Measurements from ENCODE around the gene CD160.
"Not testable (repeated sequence)": the region's sequence is repeated elsewhere in the genome, so short reads cannot be mapped to it uniquely, and the experiment has no call there.

The CD160 gene

DNA sequence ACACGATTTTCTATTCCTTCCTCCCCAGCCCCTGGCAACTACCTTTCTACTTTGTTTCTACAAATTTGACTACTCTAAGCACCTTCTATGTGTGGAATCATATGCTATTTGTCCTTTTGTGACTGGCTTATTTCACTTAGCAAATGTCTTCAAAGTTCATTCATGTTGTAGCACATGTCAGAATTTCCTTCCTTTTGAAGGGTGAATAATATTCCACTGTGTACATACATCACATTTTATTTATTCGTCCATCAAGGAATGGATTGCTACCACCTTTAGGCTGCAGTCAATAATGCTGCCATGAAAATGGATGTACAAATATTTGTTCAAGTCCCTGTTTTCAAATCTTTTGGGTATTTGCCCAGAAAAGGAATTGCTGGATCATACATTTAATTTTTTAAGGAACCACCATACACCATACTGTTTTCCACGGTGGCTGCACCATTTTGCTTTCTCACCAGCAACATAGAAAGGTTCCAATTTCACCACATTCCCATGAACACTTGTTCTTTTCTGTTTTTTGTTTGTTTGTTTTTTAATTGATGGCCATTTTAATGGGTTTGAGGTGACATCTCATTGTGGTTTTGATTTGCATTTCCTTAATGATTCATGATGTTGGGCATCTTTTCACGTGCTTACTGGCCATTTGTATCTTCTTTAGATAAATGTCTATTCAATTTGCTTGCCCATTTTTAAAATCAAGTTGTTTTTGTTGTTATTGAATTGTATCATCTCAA is 8.8 kb upstream of the CD160 start:
- DNase-seq: no peak

DNA sequence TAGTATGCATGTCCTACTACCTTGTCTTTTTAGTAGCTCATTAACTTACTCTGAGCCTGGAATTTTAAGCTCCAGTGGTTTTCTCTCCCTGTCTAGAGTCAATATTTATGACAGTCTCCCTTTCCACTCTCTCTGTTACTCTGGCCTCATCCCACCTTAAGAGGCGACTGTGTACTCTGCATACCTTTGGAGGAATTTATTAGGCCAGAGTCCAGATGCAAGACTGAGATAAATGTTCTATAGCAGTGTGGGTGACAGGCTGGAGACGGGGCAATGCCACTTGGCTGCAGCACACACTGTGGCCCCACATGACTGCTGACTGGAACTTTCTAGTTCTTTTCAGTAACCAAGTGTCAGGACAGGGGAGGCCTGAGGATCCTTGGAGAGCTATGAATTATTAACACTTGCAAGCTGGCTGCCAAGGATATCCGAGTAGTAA is 8.1 kb upstream of the CD160 start:
- DNase-seq: no peak

DNA sequence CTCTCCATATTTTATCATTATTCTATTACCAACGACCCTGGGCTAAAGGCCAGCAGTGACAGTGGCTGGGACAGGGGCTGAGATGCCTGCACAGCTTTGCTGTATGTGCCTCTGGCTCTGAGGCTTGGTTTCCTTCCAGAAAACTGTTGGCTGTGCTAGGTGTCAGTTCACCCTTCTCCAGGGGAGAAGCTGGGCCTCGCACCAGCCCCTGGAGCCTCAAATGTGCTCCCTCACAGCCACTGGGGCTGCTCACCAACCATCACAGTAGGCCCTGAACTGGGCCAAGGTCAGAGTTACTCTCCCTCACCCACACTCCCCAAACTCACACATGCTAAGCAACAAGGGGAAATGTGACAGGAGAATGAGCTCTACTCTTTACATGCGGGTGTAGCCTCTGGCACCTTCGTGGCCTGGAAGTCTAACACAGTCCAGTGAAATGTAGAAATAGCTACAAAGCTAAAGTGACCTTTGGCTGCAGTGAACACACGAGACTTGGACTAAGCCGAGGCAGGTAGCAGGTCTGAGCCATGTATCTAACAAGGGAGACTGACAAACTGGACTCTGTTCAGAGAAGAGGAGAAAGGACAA is 4.7 kb upstream of the CD160 start:
- no peak for DNase-seq

DNA sequence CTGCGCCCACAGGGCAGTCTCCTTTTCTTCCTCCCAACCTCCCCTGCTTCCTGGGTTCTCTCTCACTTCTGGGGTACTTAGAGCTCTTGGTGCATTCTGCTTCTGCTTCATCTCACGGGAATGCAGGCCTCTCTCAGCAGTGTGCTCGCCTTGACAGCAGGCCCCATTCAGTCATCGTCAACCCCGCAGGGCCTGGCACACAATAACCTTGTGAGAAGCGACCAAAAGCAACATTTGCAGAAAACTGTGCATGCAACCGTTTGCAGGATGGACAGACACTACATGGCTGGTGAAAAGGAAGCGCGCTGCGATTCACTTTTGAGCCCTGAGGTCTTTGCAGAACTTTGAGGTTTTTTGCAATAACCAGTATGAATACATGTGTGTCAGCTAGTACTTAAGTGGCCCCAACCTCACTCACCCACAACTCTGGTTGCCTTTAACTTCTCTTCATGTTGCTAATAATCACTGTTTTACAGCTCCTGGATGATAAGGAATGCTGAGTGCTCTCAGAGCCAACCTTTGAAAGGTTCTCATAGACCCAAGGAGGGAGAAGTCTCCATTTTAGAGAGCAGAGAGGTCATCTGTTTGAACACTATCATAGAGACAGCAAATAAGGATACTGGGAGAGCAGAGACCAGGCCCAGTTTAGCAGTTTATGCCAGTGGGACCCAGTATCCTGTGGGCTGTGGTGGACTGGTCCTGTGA is 2.5 kb upstream of the CD160 start:
- no peak for DNase-seq

DNA sequence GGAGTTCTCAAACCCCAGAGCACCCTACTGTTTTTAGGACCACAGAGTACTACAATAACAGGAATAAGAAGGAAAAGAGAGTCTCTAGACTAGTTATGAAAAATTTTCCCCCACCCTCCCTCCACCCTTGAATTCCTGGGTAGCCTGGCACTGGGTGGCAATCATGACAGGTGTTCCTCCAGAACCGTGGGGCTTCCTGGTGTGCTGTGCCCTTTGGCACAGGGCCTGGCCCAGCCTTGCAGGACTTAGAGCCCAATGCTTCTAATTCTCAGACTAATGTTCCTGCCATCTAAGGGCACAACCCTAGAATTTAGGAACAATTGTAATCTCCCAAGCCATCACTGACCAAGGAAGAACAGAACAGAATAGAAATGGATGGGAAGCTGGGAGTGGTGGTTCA is 1.5 kb upstream of the CD160 start:
- DNase-seq: no peak

DNA sequence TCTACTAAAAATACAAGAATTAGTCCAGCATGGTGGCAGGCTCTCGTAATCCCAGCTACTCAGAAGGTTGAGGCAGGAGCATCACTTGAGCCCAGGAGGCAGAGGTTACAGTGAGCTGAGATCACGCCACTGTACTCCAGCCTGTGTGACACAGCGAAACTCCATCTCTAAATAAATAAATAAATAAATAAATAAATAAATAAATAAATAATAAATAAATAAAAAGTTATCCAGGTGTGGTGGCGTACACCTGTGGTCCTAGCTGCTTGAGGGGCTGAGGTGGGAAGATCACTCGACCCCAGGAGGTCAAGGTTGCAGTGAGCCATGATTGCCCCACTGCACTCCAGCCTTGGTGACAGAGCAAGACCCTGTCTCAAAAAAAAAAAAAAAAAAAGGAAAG is 834 bp upstream of the CD160 start:
- not testable (repeated sequence) for DNase-seq

DNA sequence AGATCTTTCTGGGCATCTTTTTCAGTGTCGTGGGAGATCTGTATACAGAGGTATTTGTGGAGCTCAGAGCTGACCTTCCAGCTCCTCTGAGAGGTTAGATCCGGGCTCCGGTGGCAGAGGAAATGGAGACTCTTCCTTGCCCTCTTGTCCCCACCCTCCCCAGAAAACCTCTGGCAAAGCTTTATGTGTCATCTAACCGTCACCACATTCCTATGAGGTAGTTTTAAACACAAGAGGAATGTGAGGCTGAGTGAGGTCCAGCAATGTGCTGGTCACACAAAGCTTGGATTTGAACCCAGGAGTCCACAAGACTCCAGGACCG is 1.2 kb downstream of the CD160 start:
- no peak for DNase-seq

DNA sequence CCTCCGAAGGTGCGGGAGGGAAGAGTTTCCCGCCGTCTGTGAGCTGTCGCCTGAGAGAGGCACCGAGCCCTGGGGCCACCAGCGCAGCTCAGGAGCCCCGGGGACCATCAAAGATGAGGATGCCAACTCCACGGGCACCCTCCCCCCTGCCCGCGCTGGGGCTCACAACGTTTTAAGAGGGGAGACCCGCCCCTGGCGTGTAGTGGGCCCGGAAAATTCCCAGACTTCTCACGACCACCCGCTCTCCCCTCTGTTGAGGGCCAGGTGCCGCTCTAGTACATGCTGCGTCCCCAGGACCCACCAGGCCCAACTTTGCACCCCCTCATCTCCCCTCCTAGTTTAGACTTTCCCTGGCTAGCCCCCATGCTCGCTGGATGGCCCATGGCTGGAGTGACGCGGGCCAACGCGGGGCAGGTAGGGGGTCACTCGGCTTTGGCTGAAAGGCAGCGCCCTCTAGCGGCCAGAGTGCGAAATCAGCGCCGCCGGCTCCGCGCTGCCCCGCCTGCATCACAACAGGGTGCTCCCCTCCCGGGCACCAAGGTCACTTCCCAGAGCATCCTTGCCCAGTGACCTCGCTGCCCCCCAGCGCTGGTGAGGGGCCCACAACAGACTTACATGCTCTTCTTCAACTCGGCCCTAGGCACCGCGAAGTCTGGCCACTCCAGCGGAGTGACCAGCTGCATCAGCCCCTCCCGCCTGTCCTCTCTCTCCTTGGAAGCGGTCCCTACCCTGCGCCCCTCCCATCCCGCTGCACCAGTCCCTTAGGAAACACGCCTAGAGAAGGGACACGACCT is 1.8 kb downstream of the CD160 start:
- DNase-seq: peak; percentile 6

DNA sequence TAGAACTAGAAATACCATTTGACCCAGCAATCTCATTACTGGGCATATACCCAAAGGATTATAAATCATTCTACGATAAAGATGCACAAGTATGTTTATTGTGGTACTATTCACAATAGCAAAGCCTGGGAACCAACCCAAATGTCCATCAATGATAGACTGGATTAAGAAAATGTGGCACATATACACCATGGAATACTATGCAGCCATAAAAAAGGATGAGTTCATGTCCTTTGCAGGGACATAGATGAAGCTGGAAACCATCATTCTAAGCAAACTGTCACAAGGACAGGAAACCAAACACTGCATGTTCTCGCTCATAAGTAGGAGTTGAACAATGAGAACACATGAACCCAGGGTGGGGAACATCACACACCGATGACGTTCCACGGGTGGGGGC is 6.9 kb downstream of the CD160 start:
- not testable (repeated sequence) for DNase-seq

DNA sequence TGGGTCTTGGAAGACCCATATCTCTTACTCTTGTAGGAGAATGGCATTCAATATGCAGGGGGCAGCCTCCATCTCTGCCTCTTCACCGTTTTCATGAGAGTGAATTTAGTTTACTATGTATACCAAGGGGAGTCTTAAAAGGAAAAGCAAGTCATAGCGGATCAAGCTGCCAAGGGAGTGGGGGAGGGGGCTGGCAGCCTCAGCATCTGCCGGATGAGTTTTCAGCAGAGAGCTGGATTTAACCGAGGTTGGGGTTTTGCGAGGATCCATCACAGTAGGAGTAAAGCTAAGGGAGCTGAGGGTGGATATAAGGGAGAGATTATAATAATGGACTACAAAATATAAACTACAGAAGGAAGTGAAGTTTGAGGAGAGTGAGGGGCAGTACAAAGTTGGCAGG is 9.9 kb downstream of the CD160 start:
- DNase-seq: no peak

DNA sequence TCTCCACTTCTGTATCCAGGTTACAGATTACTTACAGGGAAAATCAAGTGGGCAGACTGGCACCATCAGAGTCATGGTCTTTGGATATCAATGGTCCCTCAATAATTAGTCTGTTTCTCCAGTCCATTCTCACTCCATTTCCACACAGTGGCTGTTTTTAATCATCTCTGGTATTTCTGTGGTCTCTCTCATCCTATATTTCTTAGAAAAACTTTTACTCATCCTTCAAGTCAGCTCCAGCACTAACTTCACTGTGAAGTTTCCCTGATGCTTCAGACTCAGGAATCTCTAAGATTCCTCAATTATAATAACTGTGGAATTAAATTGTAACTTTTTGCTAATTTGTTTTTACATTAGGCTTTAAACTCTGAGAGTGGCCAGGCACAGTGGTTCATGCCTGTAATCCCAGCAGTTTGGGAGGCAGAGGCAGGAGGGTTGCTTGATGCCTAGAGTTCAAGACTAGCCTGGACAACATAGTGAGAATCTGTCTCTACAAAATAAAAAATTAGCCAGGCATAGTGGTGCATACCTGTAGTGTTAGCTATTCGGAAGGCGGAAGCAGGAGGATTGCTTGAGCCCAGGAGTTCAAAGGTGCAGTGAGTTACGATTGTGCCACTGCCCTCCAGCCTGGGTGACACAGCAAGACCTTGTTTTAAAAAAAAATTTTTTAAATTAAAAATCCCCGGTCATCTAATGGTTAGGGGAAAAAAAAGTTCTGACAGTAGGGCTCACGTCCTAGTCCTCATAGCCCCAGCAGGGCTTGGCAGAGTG is 10.6 kb downstream of the CD160 start:
- no peak for DNase-seq

DNA sequence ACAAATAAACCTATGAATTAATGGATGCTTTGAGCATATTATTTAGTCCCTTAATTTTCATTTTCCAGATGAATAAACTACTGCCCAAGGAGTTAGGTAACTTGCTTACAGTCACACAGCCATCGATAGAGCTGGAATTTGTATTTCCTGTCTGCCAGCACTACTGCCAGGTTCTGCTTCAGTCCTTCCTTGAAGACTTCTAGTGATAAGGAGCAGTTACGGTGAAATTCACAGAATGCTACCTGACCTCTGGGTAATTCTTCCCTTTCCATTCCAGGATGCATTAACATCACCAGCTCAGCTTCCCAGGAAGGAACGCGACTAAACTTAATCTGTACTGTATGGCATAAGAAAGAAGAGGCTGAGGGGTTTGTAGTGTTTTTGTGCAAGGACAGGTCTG is 11.2 kb downstream of the CD160 start:
- DNase-seq: no peak

DNA sequence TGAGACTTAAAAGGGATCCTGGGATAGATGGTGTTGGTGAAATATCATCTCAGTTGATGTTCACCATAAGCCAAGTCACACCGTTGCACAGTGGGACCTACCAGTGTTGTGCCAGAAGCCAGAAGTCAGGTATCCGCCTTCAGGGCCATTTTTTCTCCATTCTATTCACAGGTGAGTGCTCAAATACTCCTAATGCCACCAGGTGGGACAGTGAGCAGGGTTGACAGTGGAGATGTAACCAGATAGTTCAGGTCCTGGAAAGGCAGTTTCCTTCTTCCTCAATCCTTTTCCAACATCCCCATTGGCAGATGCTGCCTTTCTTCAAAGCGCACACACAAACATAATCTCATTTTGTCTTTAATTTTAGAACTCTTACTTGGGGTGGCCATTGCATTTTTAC is 11.6 kb downstream of the CD160 start:
- DNase-seq: no peak

DNA sequence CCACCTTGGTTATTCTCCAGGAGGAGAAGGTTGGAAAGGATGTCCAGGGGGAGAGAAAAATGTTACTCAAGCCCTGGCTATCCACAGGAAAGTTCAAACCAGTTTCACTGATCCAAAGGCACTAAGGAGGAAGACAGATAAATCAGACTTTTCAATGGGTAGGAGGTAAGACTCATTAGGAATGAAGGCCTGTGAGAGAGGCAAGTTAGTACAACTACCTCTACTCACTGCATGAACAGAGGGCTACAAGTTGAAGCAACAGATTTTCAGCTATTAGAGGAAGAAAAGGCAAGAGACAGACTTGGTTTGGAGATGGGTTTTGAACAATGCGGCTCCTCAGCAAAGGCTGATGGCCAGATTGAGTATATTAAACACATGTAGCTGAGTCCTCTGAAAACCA is 16.9 kb downstream of the CD160 start:
- no peak for DNase-seq

DNA sequence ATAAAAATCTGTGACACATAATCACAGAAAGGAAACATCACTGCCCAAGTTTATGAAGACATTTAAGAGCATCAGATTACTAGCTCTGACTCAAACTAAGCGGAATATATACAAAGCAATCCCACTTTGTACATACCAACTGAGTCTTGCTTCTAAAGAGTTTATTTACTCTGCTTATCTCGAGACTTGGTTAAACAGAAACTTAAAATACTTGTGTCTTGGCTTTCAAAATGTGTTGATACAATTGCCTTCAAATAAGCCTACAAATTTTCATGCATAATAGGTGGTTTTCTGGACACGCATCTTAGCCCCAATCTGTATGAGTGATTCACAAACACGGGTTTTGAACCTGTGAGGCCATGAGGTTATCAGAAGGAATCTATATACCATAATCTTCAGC is 21.0 kb downstream of the CD160 start:
- DNase-seq: no peak

DNA sequence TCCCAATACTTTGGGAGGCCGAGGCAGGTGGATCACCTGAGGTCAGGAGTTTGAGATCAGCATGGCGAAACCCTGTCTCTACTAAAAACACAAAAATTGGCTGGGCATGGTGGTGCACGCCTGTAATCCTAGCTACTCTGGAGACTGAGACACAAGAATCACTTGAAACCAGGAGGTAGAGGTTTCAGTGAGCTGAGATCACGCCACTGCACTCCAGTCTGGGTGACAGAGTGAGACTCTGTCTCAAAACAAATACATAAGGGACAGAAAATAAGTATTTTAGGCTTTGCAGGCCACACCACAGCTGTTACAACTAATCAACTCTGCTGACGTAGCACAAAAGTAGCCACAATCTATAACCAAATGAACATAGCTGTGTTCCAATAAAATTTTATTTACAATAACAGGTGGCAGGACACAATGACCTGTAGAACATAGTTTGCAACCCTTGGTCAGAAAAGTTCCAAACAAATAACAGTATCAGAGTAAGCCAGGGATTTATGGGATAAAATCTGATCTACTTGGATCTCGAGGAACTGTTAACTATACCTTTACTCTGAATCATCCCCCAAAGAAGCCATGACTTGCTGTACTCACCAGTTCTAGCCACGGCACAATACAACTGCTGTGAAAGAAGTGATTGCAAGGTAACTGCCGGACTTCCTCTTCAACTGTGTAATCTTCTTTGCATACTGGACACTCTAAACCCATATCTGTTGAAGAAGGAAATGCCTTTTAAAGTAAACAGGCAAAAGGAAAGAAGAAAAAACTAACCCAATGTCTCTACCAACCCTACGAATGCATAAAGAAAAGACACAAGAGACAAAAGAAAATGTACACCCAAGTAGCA is 28.3 kb downstream of the CD160 start:
- no peak for DNase-seq

DNA sequence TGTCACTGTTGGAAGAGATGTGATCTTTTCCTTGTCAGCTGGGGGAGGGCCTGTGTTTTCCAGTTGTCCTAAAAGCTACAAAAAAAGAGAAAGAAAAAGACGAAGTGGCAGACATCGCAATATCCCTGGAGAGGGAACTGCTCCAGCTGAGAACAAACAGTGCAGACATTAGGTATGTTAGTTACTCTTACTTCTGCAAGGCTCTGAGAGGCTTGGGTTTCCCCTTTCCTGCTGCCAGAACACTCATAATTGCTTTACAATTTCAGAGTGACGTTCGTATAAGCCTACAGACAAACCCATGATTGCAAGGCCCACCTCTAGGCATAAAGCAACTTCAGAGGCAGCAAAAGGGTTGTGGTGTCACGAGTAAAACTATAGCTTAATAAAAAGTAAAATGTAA is 31.1 kb downstream of the CD160 start:
- no peak for DNase-seq

DNA sequence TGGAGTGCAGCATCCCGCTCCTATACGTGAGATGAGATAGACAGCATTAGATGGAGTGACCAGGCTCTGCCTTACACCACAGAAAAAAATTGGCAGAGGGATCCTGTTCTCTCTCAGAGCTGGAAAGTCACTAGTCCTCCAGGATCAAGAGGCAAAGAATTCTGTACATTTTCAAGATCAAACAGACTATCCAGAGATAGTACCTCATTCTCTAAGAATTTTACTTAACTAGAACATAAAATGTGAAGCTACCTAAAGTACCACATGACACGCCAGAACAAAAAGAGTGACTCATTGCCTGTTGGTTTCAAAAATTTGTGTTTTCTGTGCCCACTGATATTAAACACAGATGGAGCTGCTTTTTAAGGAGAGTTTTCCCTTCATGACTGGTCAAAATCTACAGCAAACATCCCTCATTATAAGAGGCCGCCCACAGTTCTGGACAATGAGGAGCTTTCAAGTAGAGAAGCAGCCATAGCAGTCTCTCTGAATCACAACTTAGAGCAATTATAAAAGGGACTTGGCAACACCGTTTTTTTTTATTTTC is 32.3 kb downstream of the CD160 start:
- DNase-seq: no peak

DNA sequence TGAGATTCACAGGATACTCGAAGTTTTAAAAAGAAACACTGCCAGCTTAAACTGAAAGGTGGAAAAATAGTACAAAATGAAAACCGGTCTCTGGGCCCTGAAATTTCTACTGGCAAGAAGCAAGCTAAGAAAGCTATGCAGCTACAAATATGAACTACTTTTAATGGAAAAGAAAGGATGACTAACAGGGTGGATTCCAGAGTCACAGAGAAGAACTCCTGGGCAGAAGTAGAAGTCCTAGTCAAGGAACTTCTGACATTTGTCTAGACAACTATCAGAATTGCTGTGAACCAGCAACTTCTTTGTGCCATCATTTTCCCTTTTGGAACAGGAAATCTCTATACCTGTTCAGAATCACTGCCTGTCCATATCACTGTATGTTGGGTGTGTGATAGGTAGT is 38.1 kb downstream of the CD160 start:
- DNase-seq: no peak

DNA sequence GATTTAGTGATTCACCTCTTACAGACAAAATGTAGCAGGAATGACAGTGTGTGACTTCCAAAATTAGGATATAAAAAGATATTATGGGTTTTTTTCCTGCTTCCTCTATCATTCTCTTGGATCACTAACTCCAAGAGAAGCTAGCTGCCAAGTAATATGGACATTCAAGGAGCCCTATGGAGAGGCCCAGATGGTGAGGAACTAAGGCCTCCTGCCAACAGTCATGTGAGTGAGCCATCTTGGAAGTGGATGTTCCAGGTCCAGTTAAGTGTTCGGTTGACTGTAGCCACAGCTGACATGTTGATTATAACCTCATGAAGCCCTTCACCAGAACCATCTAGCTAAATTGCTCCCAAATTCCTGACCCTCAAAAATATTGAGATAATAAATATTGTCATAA is 38.8 kb downstream of the CD160 start:
- no peak for DNase-seq

DNA sequence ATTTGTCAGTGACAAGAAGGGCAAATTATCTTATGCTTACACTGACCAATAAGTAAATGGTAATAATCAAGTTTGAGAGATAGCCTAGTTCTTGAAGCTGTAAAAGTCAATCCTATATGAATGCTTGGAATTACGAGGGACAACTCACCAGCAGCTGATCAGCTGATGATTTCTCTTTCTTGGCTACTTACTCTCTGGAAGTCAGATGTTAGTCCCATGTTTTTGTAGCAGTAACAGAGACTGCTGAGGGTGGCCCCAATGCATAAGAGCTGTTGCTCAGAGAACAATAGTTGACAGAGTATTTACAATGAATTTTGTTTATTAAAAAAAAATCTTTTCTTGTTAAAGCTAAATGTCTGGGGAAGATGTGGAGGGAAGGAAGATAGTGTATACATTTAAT is 39.3 kb downstream of the CD160 start:
- DNase-seq: no peak

DNA sequence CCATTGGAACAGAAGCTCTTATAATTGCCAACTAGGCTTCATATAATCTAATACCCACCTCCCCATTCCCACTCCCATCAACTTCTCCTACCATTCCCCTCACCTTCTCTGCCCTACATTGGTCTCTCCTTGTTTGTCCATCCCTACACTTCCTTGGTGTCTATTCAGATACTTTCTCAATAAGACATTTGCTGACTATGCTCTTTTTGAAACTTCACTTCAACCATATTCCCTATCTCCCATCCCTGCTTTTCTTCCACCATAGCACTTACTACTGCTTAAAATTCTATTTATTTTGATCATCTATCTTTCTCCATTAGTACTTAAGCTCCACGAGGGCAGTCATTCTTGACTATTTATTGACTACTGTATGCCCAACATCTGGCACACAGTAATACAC is 40.4 kb downstream of the CD160 start:
- no peak for DNase-seq
